ENCODE data around the gene UPP2. TPM values are rescaled to one million over a fixed set of nuclear protein-coding genes. Genes with fewer than 3 reads are reported as not detected.

UPP2 gene
- total and polyA plus RNA-seq, 7 donors, result not detected

DNA sequence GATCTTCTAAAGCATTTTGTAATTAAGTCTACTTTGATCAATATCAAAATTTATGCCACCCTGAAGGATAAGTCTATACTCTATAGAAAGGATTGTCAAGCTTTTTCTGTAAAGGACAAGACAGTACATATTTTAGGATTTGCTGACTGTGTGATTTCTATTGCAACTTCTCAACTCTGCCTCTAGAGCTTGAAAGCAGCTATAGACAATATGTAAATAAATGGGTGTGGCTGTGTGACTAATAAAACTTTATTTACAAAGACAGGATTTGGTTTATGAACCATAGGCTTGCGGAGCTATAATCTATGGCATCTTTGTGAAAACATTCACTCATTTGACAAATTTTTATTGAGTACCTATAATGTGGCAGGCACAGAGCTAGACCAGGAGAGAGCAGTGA is 18.4 kb downstream of the UPP2 start:
- no peak overlapping the region for H3K27ac ChIP-seq
- ATAC-seq (no peak), DNase-seq (no peak)
- TF ChIP-seq, protein P1, sequence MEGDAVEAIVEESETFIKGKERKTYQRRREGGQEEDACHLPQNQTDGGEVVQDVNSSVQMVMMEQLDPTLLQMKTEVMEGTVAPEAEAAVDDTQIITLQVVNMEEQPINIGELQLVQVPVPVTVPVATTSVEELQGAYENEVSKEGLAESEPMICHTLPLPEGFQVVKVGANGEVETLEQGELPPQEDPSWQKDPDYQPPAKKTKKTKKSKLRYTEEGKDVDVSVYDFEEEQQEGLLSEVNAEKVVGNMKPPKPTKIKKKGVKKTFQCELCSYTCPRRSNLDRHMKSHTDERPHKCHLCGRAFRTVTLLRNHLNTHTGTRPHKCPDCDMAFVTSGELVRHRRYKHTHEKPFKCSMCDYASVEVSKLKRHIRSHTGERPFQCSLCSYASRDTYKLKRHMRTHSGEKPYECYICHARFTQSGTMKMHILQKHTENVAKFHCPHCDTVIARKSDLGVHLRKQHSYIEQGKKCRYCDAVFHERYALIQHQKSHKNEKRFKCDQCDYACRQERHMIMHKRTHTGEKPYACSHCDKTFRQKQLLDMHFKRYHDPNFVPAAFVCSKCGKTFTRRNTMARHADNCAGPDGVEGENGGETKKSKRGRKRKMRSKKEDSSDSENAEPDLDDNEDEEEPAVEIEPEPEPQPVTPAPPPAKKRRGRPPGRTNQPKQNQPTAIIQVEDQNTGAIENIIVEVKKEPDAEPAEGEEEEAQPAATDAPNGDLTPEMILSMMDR (IDR thresholded peaks at IDR 0.05), result no peak
- H3K4me3 ChIP-seq, result no peak overlapping the region
- intact Hi-C loops (cut with DNase I), result no loop called here
- no peaks in the 10 kb centered on the region for H3K27me3 ChIP-seq (ENCODE audit: insufficient read depth in 3 of 3, low read length in 2 of 3)
- no peaks in the 10 kb centered on the region for H3K4me1 ChIP-seq
- H3K36me3 ChIP-seq (ENCODE audit: insufficient read depth in 1 of 2, low read depth in 1 of 2), result no peaks in the 10 kb centered on the region
- 93 to 97% (median 97%) methylated on average over 1 of the region's 1 CpG for WGBS, 3 donors
- no peaks in the 10 kb centered on the region for H3K9me3 ChIP-seq

DNA sequence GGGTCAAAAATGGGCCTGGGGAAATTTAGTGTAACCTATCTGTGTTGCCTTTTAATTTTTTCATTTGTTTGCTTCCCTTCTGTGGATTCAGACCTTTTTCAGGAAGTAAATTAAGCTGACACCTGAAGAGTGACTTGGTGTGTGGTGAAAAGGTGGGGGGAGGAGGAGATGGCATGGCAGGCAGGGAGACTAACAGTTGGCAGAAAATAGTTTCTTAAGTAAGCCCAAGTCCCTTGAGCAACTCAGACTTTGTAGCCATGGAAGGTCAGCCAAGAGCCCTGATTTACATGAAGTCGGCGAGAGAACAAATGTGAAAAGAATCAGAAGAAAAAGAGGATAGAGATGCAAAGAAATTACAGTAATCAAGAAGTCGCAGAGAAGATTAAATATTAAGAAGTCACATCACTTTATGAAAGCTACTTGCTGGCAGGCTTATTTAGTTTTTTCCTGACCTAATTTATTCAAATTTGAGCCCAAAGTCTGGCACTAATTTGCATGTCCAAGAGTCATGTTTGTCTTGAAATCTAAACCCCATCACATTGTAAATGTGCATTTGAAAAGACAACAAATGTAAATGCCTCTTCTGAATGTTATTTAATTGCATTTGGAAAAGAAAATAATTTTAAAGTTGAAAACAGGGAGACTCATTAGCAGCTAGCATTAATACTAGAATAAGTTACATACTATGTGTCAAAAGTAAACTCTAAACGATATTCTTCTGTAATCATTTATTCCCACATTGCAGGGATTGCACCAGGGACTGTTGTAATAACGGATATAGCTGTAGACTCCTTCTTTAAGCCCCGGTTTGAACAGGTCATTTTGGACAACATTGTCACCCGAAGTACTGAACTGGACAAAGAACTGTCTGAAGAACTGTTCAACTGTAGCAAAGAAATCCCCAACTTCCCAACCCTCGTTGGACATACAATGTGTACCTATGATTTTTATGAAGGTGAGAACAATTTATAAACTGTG is 19.3 kb downstream of the UPP2 start:
- H3K9me3 ChIP-seq, result no peaks in the 10 kb centered on the region
- no peak overlapping the region for H3K27ac ChIP-seq
- WGBS, 3 donors, result 63 to 72% (median 67%) methylated on average over 8 of the region's 8 CpGs
- TF ChIP-seq, protein P1 (IDR thresholded peaks at IDR 0.05), result no peak
- H3K36me3 ChIP-seq (ENCODE audit: insufficient read depth in 1 of 2, low read depth in 1 of 2), result no peaks in the 10 kb centered on the region
- no peak overlapping the region for H3K4me3 ChIP-seq
- H3K27me3 ChIP-seq (ENCODE audit: insufficient read depth in 3 of 3, low read length in 2 of 3), result no peaks in the 10 kb centered on the region
- DNase-seq (no peak), ATAC-seq (no peak)
- intact Hi-C loops (cut with DNase I), result no loop called here
- no peaks in the 10 kb centered on the region for H3K4me1 ChIP-seq

DNA sequence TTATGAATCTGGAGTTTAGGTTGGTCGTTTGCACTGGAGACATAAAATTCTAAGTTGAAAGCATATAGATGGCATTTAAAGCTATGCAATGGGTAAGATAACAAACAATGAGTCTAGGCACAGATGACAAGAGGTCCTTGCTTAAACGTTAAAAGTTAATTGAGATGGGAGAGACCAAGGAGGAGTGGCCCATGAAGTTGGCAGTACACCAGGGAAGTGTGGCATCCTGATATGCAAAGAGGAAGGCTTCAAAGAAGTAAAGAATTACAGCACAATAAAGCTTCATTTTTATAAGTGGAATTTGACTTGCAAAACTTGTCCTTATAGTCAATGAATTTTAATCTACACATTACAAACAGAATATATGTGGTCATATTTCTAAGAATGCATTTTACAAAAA is 23.2 kb downstream of the UPP2 start:
- WGBS, 3 donors, result 56 to 64% (median 62%) methylated on average over 2 of the region's 2 CpGs
- no peaks in the 10 kb centered on the region for H3K27me3 ChIP-seq (ENCODE audit: insufficient read depth in 3 of 3, low read length in 2 of 3)
- no peak for DNase-seq
- no peaks in the 10 kb centered on the region for H3K36me3 ChIP-seq (ENCODE audit: insufficient read depth in 1 of 2, low read depth in 1 of 2)
- H3K4me1 ChIP-seq, result no peaks in the 10 kb centered on the region
- no peaks in the 10 kb centered on the region for H3K9me3 ChIP-seq
- no peak overlapping the region for H3K27ac ChIP-seq
- intact Hi-C loops (cut with DNase I), result no loop called here
- TF ChIP-seq, protein P1 (IDR thresholded peaks at IDR 0.05), result no peak
- ATAC-seq, result no peak
- H3K4me3 ChIP-seq, result no peak overlapping the region

DNA sequence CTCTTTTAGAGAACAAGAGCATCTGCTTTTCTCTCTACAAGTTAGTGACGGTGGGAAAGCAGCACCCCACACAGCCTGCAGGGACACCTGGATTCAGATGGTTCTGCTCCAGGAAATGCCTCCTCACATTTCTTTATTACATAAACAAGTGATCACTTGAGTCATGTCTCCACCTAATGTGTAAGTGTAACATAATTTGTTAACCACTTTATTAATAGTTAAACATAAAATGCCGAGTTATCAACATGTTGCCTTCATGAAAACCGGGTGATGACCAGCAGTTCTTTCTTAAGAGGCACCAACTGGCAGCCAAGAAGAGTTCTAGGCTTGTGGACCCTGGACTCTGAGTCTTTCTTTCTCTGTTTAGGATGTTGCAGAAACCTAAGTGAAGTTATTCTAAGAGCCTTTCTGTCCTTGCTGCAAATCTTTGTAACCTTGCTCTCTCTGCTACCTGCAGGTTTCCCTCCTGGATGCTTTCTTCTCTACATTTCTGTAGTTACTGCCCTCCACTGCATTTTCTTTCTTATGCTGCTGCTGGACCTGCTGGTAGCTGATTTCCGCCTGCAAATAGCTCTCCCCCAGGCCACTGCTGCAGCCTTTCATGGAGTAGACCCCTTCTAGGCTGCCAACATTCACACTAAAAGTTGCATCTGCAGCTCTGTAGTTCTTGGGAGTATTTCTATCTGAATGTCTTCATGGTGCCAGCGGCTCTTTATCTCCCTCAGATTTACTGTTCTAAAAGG is 24.3 kb downstream of the UPP2 start:
- Histone ChIP-seq H3K4me1 (no peaks in the 10 kb centered on the region), H3K4me3 (no peak overlapping the region), H3K36me3 (ENCODE audit: insufficient read depth in 1 of 2, low read depth in 1 of 2) (no peaks in the 10 kb centered on the region), H3K27me3 (ENCODE audit: insufficient read depth in 3 of 3, low read length in 2 of 3) (no peaks in the 10 kb centered on the region), H3K9me3 (no peaks in the 10 kb centered on the region), H3K27ac (no peak overlapping the region)
- intact Hi-C loops (cut with DNase I), result no loop called here
- ATAC-seq (no peak), DNase-seq (no peak)
- TF ChIP-seq, protein P1 (IDR thresholded peaks at IDR 0.05), result no peak
- 75 to 79% (median 79%) methylated on average over 5 of the region's 5 CpGs for WGBS, 3 donors

Data from psoas muscle (tissue), 8 donors.